BE2C (cell line): Measurements from ENCODE around the gene ARRDC2.

Experiments
- DNase-seq: peaks from one replicate; pipeline ENCODE4 v3.0.0-alpha.2; 2020
- H3K27me3 ChIP-seq: fragments of 250-450 bp; sonication (Bioruptor Pico); 2 replicates; pipeline ENCODE4 v1.5.1; 2020; ENCODE audit warnings: mild to moderate bottlenecking
- H3K36me3 ChIP-seq: fragments of 250-450 bp; sonication (Bioruptor Pico); 2 replicates; pipeline ENCODE4 v1.5.1; 2020; ENCODE audit warnings: mild to moderate bottlenecking
- H3K4me1 ChIP-seq: fragments of 250-450 bp; sonication (Bioruptor Pico); 2 replicates; pipeline ENCODE4 v1.5.1; 2020
- H3K4me3 ChIP-seq: 2 replicates; pipeline ENCODE4 v1.5.1; 2011; ENCODE audit warnings: low read depth, low read length
- H3K9me3 ChIP-seq: fragments of 250-450 bp; sonication (Bioruptor Pico); 2 replicates; pipeline ENCODE4 v1.5.1; 2020
- CTCF ChIP-seq: IDR thresholded peaks from 2 replicates; pipeline ENCODE4 v1.5.1; 2012; ENCODE audit warnings: mild to moderate bottlenecking, low read depth, low read length

Gene ARRDC2

DNA sequence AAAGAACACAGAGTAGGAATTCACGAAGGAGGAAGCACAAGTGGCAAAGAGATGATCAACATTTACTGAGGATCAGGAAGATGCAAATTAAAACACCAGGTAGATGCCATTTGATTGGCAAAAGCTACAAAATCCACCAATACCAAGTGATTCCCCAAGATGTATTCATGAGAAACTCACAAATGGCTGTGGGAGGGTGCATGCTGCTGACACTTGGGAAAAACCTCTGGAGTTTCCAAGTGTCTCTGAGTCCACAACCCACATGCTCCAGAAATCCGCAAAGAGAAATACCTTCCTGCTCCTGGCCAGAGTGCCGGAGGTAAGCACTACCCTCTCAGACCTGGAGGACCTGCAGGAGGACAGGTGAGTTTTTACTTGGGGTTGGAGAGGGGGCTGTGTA, 35.7 kb downstream of the ARRDC2 start:
- peaks cover 2% of the 10 kb centered on the region; the same call in 1 of the 2 replicates for H3K27me3 ChIP-seq
- H3K4me1 ChIP-seq, result no peaks in the 10 kb centered on the region
- H3K4me3 ChIP-seq, result no peak overlapping the region
- H3K36me3 ChIP-seq, result no peaks in the 10 kb centered on the region
- no peak for DNase-seq
- TF ChIP-seq CTCF, result no peak
- no peaks in the 10 kb centered on the region; the same call in 1 of the 2 replicates for H3K9me3 ChIP-seq

DNA sequence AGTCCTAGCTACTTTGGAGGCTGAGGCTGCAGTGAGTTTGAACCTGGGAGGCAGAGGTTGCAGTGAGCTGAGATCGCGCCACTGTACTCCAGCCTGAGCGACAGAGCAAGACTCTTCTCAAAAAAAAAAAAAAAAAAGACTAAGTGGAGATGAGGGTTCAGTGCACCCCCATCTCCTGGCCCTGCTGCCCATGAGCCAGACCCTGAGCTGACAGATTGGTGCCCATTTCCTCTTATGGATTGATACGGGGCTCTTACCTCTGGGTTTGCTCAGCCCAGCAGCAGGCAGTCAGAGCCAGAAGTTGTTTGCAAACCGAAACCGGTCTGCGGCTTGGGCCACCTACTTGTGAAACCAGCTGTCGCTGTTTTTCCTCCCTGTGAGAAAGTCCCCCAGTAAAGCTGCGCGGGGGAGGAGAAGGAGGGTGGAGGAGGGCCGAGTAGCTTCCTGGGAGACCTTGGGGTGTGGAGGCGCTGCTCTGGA, 36.9 kb downstream of the ARRDC2 start:
- Histone ChIP-seq H3K27me3 (peaks cover 2% of the 10 kb centered on the region), H3K9me3 (no peaks in the 10 kb centered on the region; the same call in 1 of the 2 replicates), H3K4me3 (no peak overlapping the region), H3K4me1 (no peaks in the 10 kb centered on the region), H3K36me3 (no peaks in the 10 kb centered on the region)
- no peak for DNase-seq
- no peak for TF ChIP-seq CTCF

DNA sequence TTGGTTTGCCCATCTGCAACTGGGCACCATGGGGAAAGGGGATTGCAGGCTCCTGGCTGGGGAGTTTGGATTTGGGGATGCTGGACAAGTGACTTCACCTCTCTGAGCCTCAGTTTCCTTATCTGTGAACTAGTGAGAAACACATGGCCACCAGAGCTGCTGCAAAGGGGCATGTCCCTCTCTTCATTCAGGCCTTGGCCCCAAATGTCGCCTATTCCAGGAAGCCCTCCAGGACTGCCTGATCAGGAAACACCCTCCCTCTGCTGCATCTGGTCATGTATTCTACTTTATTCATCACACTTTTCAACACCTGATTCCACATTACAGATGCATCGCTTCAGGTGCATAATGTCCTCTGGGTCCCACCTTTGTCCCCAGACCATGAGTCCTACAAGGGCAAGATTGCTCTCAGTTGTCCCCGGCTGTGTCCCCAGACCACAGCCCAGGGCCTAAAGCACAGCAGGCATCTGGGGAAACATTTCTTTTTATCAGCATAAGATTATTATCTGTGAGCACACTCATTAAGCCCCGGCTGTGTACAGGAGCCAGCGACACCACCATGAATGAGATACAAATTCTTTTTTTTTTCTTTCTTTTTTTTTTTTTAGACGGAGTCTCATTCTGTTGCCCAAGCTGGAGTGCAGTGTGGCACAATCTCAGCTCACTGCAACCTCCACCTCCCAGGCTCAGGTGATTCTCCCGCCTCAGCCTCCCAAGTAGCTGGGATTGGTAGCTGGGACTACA, 37.5 kb downstream of the ARRDC2 start:
- Histone ChIP-seq H3K36me3 (no peaks in the 10 kb centered on the region), H3K9me3 (no peaks in the 10 kb centered on the region; the same call in 1 of the 2 replicates), H3K4me1 (no peaks in the 10 kb centered on the region), H3K4me3 (no peak overlapping the region), H3K27me3 (peaks cover 2% of the 10 kb centered on the region)
- DNase-seq, result no peak
- TF ChIP-seq CTCF, result no peak

DNA sequence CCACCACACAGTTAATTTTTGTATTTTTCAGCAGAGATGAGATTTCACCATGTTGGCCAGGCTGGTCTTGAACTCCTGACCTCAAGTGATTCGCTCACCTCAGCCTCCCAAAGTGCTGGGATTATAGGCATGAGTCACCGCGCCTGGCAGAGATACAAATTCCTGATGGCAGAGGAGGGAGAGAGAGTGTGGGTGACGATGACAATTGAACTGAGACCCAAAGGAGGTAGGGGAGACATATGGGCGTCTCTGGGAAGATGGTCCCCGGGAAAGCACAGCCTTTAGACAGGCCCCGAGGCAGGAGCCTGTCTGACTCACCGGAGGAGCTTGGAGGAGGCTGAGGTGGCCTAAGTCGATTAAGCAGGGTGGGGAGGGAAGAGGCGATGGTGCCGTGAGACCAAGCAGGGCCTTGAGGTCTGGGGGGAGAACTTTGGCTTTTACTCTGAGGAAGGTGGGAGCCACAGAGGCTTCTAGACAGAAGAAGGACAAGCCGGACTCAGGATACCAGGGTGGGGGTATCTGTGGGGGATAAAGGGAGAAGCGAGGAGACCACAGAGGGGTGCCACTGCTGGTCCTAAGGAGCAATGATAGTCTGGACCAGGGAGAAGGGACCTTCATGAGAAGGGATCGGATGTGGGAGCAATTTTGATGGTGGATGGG, 38.2 kb downstream of the ARRDC2 start:
- Histone ChIP-seq H3K36me3 (no peaks in the 10 kb centered on the region), H3K4me1 (no peaks in the 10 kb centered on the region), H3K9me3 (no peaks in the 10 kb centered on the region; the same call in 1 of the 2 replicates), H3K27me3 (peaks cover 6% of the 10 kb centered on the region), H3K4me3 (no peak overlapping the region)
- TF ChIP-seq CTCF, result no peak
- no peak for DNase-seq

- Histone ChIP-seq H3K4me1 (no peaks in the 10 kb centered on the region), H3K27me3 (peaks cover 15% of the 10 kb centered on the region)
- DNase-seq, result no peak
These were observed 41.4 kb downstream of the ARRDC2 start for GRCh38 chr19:18049385-18049784.

More at GRCh38 chr19:18049385-18049784, 41.4 kb downstream of the ARRDC2 start:
- Histone ChIP-seq H3K36me3 (no peaks in the 10 kb centered on the region), H3K9me3 (no peaks in the 10 kb centered on the region), H3K4me3 (no peak overlapping the region)
- TF ChIP-seq CTCF, result no peak
